Osteoblast (primary cell): ENCODE measurements around the gene ACKR1. TPM values are rescaled to one million over a fixed set of nuclear protein-coding genes. Genes with fewer than 3 reads are reported as not detected.

ENCODE experiments used
- DNase-seq: peaks from one replicate; pipeline ENCODE4 v3.0.0; 2011; ENCODE audit warnings: low spot score, mixed read lengths; ENCODE audit not compliant: insufficient read length; ENCODE audit errors: missing footprints
- H2AFZ ChIP-seq: 2 replicates; pipeline ENCODE4 v1.6.0; 2011; ENCODE audit warnings: mild to moderate bottlenecking, low read length
- H3K27ac ChIP-seq: 2 replicates; pipeline ENCODE4 v1.5.1; 2011; ENCODE audit warnings: mild to moderate bottlenecking, low read depth, low read length, moderate library complexity
- H3K27me3 ChIP-seq: 2 replicates; pipeline ENCODE4 v1.6.0; 2012; ENCODE audit warnings: mild to moderate bottlenecking, control low read depth, inconsistent platforms, low read length, moderate library complexity; ENCODE audit not compliant: insufficient read depth
- H3K36me3 ChIP-seq: 2 replicates; pipeline ENCODE4 v1.5.1; 2011; ENCODE audit warnings: mild to moderate bottlenecking, low read length, control low read depth, moderate library complexity; ENCODE audit not compliant: insufficient read depth
- H3K4me1 ChIP-seq: 2 replicates; pipeline ENCODE4 v1.5.1; 2011; ENCODE audit warnings: mild to moderate bottlenecking, low read length, control low read depth, moderate library complexity; ENCODE audit not compliant: insufficient read depth
- H3K4me2 ChIP-seq: 2 replicates; pipeline ENCODE4 v1.6.0; 2011; ENCODE audit warnings: mild to moderate bottlenecking, low read length; ENCODE audit not compliant: insufficient read depth
- H3K4me3 ChIP-seq: fragments of 200-600 bp; sonication (generic); 3 replicates; pipeline ENCODE4 v1.5.1; 2012; ENCODE audit warnings: mild to moderate bottlenecking, low read length, inconsistent platforms; ENCODE audit not compliant: insufficient read depth
- H3K79me2 ChIP-seq: 2 replicates; pipeline ENCODE4 v1.6.0; 2012; ENCODE audit warnings: mild to moderate bottlenecking, low read length, control low read depth, inconsistent platforms; ENCODE audit not compliant: insufficient read depth
- H3K9me3 ChIP-seq: 2 replicates; pipeline ENCODE4 v1.5.1; 2011; ENCODE audit warnings: low read depth, low read length, control low read depth
- H4K20me1 ChIP-seq: 2 replicates; pipeline ENCODE4 v1.6.0; 2012; ENCODE audit warnings: mild to moderate bottlenecking, low read length, control low read depth; ENCODE audit not compliant: insufficient read depth
- CTCF ChIP-seq: IDR thresholded peaks from 2 replicates; pipeline ENCODE4 v1.5.1; 2011; ENCODE audit warnings: mild to moderate bottlenecking, low read depth, low read length, moderate library complexity; ENCODE audit errors: extremely low read depth
- total RNA-seq: library from RNA; depleted of rRNA; stranded (reverse); fragments of >200 nt; gene quantifications from 2 replicates; pipeline ENCODE4 v1.2.3, GENCODE V29; 2012

Gene ACKR1
- total RNA-seq, 1 donor = not detected

GRCh38 chr1:159207080-159207479, 2.4 kb downstream of the ACKR1 start:
- Histone ChIP-seq H3K36me3 (no peaks in the 10 kb centered on the region), H3K9me3 (no peaks in the 10 kb centered on the region), H3K4me2 (no peak overlapping the region), H3K27me3 (peaks cover 22% of the 10 kb centered on the region), H3K4me1 (peaks cover 2% of the 10 kb centered on the region), H4K20me1 (no peaks in the 10 kb centered on the region), H2AFZ (no peak overlapping the region), H3K79me2 (no peaks in the 10 kb centered on the region), H3K4me3 (no peak overlapping the region), H3K27ac (no peak overlapping the region)
- no peak for DNase-seq
- no peak for TF ChIP-seq CTCF

GRCh38 chr1:159207774-159208173, 3.1 kb downstream of the ACKR1 start:
- Histone ChIP-seq H3K27me3 (peaks cover 22% of the 10 kb centered on the region), H3K79me2 (no peaks in the 10 kb centered on the region), H3K4me3 (no peak overlapping the region), H3K9me3 (no peaks in the 10 kb centered on the region), H3K36me3 (no peaks in the 10 kb centered on the region), H2AFZ (no peak overlapping the region), H3K4me1 (peaks cover 2% of the 10 kb centered on the region), H3K4me2 (no peak overlapping the region), H4K20me1 (no peaks in the 10 kb centered on the region), H3K27ac (no peak overlapping the region)
- TF ChIP-seq CTCF = no peak
- DNase-seq = no peak

GRCh38 chr1:159208175-159208825, 3.6 kb downstream of the ACKR1 start:
- no peak overlapping the region for H2AFZ ChIP-seq
- H3K9me3 ChIP-seq = no peaks in the 10 kb centered on the region
- H3K4me2 ChIP-seq = no peak overlapping the region
- no peak for TF ChIP-seq CTCF
- H3K36me3 ChIP-seq = no peaks in the 10 kb centered on the region
- H4K20me1 ChIP-seq = no peaks in the 10 kb centered on the region
- H3K27ac ChIP-seq = no peak overlapping the region
- H3K4me1 ChIP-seq = peaks cover 2% of the 10 kb centered on the region
- H3K27me3 ChIP-seq = peaks cover 22% of the 10 kb centered on the region
- H3K4me3 ChIP-seq = no peak overlapping the region
- no peaks in the 10 kb centered on the region for H3K79me2 ChIP-seq
- no peak for DNase-seq

- peaks cover 2% of the 10 kb centered on the region for H3K4me1 ChIP-seq
Measured at GRCh38 chr1:159209061-159209460, 4.4 kb downstream of the ACKR1 start.

More at GRCh38 chr1:159209061-159209460, 4.4 kb downstream of the ACKR1 start:
- Histone ChIP-seq H3K4me2 (no peak overlapping the region), H3K9me3 (no peaks in the 10 kb centered on the region), H3K4me3 (no peak overlapping the region), H3K79me2 (no peaks in the 10 kb centered on the region), H3K36me3 (no peaks in the 10 kb centered on the region), H3K27ac (no peak overlapping the region), H3K27me3 (peaks cover 22% of the 10 kb centered on the region), H2AFZ (no peak overlapping the region), H4K20me1 (no peaks in the 10 kb centered on the region)
- no peak for TF ChIP-seq CTCF
- no peak for DNase-seq
